HG02885 (cell line): ENCODE measurements around the gene RIC8B.

Experiments
- ATAC-seq: cut with Tn5 transposase; IDR thresholded peaks from one replicate; pipeline ENCODE4 v1.9.1; 2021; ENCODE audit warnings: mild to moderate bottlenecking; ENCODE audit not compliant: unreplicated experiment, poor library complexity

Gene RIC8B

GRCh38 chr12:106865683-106866082 lies 91.2 kb downstream of the RIC8B start:
- no peak for ATAC-seq

DNA sequence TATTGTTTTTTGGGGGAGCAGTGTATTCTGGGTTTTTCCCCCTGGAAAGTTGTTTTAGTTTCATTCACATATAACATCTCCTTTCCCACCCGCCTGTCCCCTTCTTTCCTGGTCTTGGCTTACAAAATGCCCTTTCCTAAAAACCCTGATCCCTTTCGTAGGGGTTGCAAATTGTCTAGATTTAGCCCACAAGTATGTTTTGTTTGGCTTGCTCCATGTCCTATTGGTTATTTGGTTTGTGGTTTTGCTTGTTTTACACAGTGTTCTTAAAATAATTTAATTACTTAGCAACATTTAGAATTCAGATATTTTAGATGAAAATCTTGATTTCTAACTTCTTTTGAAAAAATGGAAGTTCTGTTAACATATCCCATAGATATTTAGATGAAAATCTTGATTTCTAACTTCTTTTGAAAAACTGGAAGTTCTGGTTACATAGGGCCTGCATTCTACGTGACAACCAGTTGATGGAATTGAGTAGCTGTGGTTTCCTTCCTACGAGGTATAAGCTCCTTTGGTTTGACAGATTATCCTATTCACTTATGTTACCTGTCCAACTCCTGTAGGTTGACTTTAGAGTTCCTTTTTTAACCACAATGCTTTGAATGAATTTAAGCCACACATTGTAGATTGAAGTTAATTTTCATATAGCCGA lies 92.1 kb downstream of the RIC8B start:
- no peak for ATAC-seq

- no peak for ATAC-seq
Measured at GRCh38 chr12:106867651-106868050, 93.2 kb downstream of the RIC8B start.

GRCh38 chr12:106868982-106869700 lies 94.7 kb downstream of the RIC8B start:
- no peak for ATAC-seq

DNA sequence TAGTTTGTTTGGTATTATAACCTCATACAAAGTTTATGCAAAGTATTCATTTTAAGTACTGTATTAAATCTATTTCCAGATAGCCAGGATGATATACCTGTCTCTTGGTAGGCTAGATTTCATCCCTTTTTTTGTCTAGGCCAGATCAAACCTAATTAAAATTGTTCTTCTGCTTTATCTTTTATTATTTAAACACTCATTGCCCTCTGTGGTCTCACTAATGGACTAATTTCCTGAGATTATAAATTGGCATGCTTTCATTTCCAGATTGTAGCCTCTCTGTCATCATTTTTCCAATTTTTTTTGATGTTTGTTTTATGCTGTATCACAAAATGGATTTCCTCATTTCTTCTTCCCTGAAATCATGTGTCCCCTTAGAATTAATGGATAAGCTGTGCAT lies 95.6 kb downstream of the RIC8B start:
- ATAC-seq = no peak

- no peak for ATAC-seq
Measured at GRCh38 chr12:106871477-106871876, 97.0 kb downstream of the RIC8B start.

- no peak for ATAC-seq
Measured at GRCh38 chr12:106873983-106874382, 99.5 kb downstream of the RIC8B start.

DNA sequence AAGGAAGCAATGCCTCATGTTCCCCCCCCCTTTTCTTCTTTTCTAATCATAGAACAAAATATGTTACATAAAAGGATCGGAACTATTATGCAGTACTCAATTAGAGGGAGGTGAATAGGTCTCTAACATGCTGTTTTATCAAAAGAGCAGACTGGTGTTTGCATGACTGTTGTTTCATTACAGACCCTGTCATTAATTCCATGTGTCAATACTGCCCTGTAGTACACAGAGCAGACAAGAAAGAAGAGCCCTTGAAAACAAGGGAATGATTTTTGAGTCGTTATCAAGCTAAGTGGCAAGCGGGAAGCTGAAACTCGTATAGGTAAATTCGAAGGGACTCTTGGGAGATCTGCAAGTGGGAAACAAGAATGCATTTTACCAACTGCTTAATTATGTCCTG lies 104.3 kb downstream of the RIC8B start:
- no peak for ATAC-seq

DNA sequence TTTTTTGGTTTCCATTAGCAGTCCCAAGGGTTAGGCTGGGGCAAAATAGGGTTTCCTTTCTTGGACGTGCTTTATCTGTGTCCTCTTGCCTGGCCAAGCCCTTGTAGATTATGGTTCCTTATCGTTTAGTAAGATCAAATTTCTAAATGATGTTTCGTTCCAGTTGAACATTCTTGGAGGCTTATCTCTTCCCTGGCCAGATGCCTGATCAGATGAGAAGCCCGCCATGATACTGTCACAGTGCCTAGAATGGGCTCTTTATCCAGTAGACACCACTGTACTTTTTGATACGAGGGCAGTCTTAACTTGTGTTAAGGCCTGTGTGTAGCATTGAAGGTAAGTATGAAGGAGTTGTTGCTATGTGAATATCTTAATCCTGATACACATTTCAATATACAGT lies 105.1 kb downstream of the RIC8B start:
- ATAC-seq = no peak

DNA sequence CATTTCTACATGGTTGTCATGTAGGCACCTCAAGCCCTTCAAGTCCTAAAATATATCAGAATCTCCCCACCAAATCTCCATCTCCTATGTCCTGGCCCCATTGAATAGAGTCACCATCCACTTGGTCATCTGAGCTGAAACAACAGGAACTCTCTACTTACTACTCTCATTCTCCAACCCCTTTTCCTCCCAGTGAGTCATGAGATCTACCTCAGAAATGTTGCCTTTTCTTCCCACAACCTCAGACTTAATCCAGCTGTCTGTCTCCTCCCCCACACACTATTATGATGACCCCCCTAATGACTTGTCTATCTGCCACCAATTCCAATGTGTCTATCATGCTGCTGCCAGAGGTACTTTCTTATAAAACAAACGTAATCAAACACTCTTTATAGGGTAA lies 108.9 kb downstream of the RIC8B start:
- no peak for ATAC-seq

DNA sequence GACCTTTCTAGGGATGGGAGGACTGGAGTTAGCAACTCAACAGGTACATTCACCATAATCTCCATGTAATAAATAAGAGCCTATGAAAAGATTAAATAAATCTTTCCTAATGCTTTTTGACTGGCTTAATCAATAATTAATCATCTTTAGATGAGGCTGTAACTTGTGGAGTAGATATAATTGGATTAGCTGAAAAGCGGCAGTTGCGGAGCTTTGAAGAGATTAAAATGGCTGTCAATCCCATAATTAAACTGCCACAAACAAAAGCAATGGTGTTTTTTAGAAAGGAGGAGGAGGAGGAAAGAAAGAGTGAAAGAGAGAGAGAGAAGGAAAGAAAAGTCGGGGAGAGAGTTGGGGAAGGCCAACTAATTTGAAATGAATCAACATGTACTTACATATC lies 110.5 kb downstream of the RIC8B start:
- ATAC-seq = no peak

GRCh38 chr12:106885541-106886249 lies 111.2 kb downstream of the RIC8B start:
- ATAC-seq = no peak

DNA sequence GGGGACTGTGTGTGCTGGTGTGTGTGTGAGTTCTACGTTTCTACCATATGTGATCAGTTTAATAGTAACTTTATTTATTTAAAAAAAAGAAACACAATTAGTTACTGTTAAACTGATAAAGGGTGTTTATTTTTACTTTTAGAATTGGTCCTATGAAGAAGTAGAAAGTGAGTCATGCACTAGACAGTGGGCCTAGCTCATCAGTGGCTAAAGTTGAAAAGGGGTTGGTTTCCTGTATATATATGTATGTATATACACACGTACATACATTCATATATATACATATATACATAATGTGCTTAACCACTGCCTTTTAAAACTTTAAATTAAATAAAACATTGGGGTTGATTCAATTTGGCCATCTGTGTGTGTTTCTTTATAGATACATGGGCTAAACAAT lies 112.5 kb downstream of the RIC8B start:
- ATAC-seq = no peak

- no peak for ATAC-seq
Measured at GRCh38 chr12:106888348-106888970, 114.0 kb downstream of the RIC8B start.

GRCh38 chr12:106889326-106889725 lies 114.8 kb downstream of the RIC8B start:
- ATAC-seq = no peak

- no peak for ATAC-seq
Measured at GRCh38 chr12:106889950-106890626, 115.6 kb downstream of the RIC8B start.

DNA sequence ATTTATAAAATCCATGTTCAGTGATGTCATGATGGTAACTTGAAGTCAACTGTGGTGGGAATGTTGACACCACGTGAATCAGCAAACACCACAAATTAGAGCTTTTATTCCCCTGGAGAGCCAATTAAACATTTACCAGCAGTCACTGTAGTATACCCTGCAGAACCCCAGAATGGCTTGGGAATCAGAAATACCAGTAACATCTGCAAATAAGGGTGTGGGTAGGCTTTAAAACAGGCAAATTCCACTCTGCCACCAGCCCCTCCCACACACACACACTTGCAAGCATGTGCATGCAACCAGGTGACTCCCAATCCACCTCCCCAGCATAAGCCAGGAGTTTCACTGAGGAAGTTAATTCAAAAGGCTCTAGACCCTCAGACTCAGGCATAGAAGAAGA lies 117.6 kb downstream of the RIC8B start:
- no peak for ATAC-seq

DNA sequence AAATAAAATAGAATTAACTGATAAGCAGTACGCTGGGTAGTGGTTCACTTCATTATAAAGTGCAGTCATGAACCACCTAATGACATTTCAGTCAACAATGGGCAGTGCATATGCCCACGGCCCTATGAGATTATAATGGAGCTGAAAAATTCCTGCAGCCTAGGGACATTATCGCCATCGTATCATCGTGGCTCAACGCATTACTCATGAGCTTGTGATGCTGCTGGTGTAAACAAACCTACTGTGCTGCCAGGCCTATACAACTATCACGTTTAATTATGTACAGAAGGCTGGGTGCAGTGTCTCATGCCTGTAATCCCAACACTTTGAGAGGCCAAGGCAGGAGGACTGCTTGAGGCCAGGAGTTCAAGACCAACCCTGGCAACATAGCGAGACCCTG lies 119.0 kb downstream of the RIC8B start:
- no peak for ATAC-seq

DNA sequence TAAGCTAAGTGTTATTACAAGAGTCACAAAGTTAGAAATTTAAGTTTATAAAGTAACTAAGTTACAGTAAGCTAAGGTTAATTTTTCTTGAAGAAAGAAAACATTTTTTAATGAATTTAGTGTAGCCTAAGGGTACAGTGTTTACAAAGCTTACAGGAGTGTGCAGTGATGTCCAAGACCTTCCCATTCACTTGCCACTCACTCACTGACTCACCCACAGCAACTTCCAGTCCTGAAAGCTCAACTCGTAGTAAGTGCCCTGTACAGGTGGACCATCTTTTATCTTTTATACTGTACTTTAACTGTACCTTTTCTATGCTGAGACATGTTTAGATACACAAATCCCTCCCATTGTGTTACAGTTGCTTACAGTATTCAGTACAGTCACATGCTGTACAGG lies 120.3 kb downstream of the RIC8B start:
- ATAC-seq = no peak

- ATAC-seq = no peak
Measured at GRCh38 chr12:106896603-106897002, 122.1 kb downstream of the RIC8B start.

GRCh38 chr12:106897082-106897481 lies 122.6 kb downstream of the RIC8B start:
- no peak for ATAC-seq
